T-helper 22 cell (primary cell): ENCODE results near the gene ADGRE1.
"Not testable (repeated sequence)": the region's sequence is repeated elsewhere in the genome, so short reads cannot be mapped to it uniquely, and the experiment has no call there.

ENCODE experiments used
- DNase-seq: peaks from one replicate; pipeline ENCODE4 v3.0.0-alpha.2; 2020; ENCODE audit warnings: low read depth

The ADGRE1 gene

GRCh38 chr19:6887316-6887715, at the start of gene ADGRE1:
TSS of gene ADGRE1 (plus strand) at chr19:6887579. CDS start at chr19:6887609, 30 bp downstream.
- no peak for DNase-seq

GRCh38 chr19:6838062-6838655, 49.2 kb upstream of the ADGRE1 start:
- DNase-seq, result no peak

- DNase-seq, result no peak
Measured at GRCh38 chr19:6842871-6843607, 44.3 kb upstream of the ADGRE1 start.

GRCh38 chr19:6847828-6848200, 39.6 kb upstream of the ADGRE1 start:
- no peak for DNase-seq

- DNase-seq, result no peak
Measured at GRCh38 chr19:6848986-6849385, 38.4 kb upstream of the ADGRE1 start.

GRCh38 chr19:6849876-6850275, 37.5 kb upstream of the ADGRE1 start:
- no peak for DNase-seq

GRCh38 chr19:6851359-6851758, 36.0 kb upstream of the ADGRE1 start:
- DNase-seq, result no peak

- no peak for DNase-seq
Measured at GRCh38 chr19:6852001-6852400, 35.4 kb upstream of the ADGRE1 start.

- no peak for DNase-seq
Measured at GRCh38 chr19:6853868-6854267, 33.5 kb upstream of the ADGRE1 start.

- no peak for DNase-seq
Measured at GRCh38 chr19:6854758-6855157, 32.6 kb upstream of the ADGRE1 start.

GRCh38 chr19:6856749-6857372, 30.5 kb upstream of the ADGRE1 start:
- DNase-seq, result no peak

GRCh38 chr19:6861683-6862286, 25.6 kb upstream of the ADGRE1 start:
- peak; percentile 1 for DNase-seq

- DNase-seq, result peak; percentile 83
Measured at GRCh38 chr19:6862673-6863078, 24.7 kb upstream of the ADGRE1 start.

GRCh38 chr19:6864325-6864940, 22.9 kb upstream of the ADGRE1 start:
- no peak for DNase-seq

- DNase-seq, result no peak
Measured at GRCh38 chr19:6865849-6866248, 21.5 kb upstream of the ADGRE1 start.

- DNase-seq, result no peak
Measured at GRCh38 chr19:6866741-6867151, 20.6 kb upstream of the ADGRE1 start.

- DNase-seq, result no peak
Measured at GRCh38 chr19:6868351-6868750, 19.0 kb upstream of the ADGRE1 start.

GRCh38 chr19:6869151-6869882, 18.1 kb upstream of the ADGRE1 start:
- not testable (repeated sequence) for DNase-seq

- no peak for DNase-seq
Measured at GRCh38 chr19:6873708-6874431, 13.5 kb upstream of the ADGRE1 start.

GRCh38 chr19:6875218-6875617, 12.2 kb upstream of the ADGRE1 start:
- DNase-seq, result no peak

- DNase-seq, result no peak
Measured at GRCh38 chr19:6876748-6877147, 10.6 kb upstream of the ADGRE1 start.
